ENCODE data around the gene COG3.

Gene COG3

DNA sequence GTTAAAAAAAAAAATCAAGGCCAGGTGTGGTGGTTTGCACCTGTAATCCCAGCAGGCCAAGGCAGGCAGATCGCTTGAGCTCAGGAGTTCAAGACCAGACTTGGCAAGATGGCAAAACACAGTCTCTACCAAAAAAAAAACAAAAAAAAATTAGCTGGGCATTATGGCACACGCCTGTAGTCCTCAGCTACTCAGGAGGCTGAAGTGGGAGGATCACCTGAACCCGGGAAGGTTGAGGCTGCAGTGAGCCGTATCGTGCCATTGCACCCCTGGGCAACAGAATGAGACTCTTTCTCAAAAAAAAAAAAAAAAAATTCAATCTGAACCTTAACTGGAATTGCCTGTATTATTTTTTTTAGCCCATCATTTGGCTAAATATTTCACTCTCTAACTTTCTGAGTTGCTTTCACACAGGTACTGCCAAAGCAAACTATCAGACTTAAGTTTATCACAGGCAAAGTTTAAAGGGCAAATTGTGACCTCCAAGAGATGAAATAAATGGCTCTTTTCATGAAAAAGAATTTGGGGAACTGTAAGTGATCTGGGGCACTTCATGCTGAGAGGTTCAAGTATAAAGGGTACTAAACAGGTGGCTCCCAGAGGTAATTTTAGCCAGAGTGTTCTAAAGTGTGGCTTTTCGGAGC lies 31.9 kb upstream of the COG3 start:
- no peak overlapping the region for H3K4me3 ChIP-seq (ENCODE audit: low read length)
- no peak for DNase-seq (ENCODE audit: low read depth)
- TF ChIP-seq, protein P1, sequence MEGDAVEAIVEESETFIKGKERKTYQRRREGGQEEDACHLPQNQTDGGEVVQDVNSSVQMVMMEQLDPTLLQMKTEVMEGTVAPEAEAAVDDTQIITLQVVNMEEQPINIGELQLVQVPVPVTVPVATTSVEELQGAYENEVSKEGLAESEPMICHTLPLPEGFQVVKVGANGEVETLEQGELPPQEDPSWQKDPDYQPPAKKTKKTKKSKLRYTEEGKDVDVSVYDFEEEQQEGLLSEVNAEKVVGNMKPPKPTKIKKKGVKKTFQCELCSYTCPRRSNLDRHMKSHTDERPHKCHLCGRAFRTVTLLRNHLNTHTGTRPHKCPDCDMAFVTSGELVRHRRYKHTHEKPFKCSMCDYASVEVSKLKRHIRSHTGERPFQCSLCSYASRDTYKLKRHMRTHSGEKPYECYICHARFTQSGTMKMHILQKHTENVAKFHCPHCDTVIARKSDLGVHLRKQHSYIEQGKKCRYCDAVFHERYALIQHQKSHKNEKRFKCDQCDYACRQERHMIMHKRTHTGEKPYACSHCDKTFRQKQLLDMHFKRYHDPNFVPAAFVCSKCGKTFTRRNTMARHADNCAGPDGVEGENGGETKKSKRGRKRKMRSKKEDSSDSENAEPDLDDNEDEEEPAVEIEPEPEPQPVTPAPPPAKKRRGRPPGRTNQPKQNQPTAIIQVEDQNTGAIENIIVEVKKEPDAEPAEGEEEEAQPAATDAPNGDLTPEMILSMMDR (conservative IDR thresholded peaks at IDR 0.05; ENCODE audit: low read depth, low read length), result no peak

DNA sequence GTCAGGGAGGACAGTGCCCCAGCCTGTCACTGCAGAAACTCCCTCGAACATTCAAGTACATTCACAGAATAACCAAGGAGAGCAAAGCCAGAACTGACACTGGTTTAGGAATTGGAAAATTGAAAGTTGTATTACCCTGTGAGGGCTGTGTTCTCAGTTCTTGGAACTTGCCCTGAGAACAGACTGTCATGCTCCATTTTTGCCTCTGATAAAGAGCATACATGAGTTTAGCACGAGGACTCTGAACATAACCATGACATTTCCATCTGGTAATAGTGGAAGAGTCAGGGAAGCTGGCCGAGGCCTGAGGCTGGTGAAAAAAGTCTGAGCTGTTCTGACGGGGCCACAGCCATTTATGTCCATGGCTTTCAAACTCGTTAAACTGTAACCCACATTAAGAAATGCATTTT lies 31.4 kb upstream of the COG3 start:
- DNase-seq (ENCODE audit: low read depth), result no peak
- TF ChIP-seq, protein P1 (conservative IDR thresholded peaks at IDR 0.05; ENCODE audit: low read depth, low read length), result no peak
- no peak overlapping the region for H3K4me3 ChIP-seq (ENCODE audit: low read length)

DNA sequence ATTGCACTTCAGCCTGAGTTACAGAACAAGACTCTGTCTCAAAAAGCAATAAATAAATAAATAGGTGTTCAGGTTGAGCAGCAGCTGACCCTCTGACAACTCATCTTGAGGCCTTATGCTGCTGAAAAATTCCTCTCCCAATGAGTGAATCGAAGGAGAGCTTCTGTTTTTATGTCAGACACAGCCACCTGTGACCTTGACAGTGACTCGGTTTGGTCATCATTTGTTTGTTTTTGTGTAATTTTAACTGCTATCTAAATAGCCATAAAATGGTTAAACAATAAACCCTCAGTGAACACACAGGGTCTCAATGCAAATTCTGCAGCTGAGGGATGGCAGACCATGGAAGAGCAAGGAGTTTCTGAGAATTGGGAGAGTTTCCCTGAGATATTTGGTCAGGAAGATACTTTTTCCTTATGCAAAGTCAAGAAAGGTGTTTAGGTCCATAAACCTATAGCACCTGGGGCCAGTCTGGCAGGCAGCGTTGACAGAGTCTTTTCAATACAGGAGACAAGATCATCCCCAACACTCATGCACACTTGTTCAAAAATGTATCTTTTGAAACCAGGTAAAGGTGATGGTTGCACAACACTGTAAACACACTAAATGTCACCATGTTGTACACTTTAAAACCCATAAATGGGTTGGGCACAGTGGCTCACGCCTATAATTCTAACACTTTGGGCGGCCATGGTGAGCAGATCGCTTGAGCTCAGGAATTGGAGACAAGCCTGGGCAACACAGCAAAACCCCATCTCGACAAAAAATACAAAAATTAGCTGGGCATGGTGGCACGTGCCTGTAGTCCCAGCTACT lies 30.0 kb upstream of the COG3 start:
- no peak for DNase-seq (ENCODE audit: low read depth)
- TF ChIP-seq, protein P1 (conservative IDR thresholded peaks at IDR 0.05; ENCODE audit: low read depth, low read length), result no peak
- H3K4me3 ChIP-seq (ENCODE audit: low read length), result no peak overlapping the region

DNA sequence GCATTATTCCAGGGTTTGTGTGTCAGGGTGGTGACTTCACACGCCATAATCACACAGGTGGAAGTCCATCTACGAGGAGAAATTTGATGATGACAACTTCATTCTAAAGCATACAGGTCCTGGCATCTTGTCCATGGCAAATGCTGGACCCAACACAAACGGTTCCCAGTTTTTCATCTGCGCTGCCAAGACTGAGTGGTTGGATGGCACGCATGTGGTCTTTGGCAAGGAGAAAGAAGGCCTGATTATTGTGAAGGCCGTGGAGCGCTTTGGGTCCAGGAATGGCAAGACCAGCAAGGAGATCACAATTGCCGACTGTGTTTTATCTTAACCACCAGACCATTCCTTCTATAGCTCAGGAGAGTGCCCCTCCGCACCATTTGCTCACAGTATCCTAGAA lies 28.4 kb upstream of the COG3 start:
- DNase-seq (ENCODE audit: low read depth), result no peak
- no peak overlapping the region for H3K4me3 ChIP-seq (ENCODE audit: low read length)
- TF ChIP-seq, protein P1 (conservative IDR thresholded peaks at IDR 0.05; ENCODE audit: low read depth, low read length), result no peak

DNA sequence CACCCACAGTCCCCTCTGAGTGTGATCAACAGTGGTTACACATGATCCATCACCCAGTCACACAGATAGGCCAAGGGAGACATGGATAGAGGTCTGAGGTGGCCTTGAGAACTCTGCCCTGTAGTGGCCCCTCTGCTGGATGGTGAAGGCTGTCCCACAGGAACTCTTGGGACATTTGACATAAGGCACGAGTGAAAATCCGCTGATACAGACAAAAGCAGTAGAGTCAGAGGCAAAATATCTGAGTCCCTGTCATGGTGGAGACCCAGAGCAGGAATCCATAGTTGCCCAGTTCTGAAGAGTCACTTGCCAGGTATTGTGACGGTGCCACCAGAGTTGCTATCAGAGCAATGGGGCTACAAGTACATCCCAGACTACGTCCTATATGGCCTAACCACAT lies 27.8 kb upstream of the COG3 start:
- no peak for DNase-seq (ENCODE audit: low read depth)
- TF ChIP-seq, protein P1 (conservative IDR thresholded peaks at IDR 0.05; ENCODE audit: low read depth, low read length), result no peak
- H3K4me3 ChIP-seq (ENCODE audit: low read length), result no peak overlapping the region

DNA sequence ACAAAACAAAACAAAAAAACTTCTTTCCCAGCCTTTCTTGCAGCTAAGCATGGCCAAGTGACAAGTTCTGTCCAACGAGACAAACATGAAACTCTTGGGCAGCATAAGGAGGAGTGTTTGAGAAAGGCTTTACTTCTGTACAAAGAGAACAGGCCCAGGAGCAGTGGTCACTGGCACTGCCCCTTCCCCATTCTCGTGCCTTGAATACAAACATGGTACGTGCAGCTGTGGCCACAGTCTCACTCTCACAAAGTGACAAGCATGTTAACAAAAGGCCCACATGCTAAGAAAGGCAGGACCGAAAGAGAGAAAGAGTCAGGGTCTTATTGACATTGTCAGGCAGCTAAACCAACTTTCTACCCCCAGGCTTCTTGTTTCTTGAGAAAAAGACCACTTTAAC lies 26.8 kb upstream of the COG3 start:
- H3K4me3 ChIP-seq (ENCODE audit: low read length), result no peak overlapping the region
- DNase-seq (ENCODE audit: low read depth), result no peak
- TF ChIP-seq, protein P1 (conservative IDR thresholded peaks at IDR 0.05; ENCODE audit: low read depth, low read length), result no peak

DNA sequence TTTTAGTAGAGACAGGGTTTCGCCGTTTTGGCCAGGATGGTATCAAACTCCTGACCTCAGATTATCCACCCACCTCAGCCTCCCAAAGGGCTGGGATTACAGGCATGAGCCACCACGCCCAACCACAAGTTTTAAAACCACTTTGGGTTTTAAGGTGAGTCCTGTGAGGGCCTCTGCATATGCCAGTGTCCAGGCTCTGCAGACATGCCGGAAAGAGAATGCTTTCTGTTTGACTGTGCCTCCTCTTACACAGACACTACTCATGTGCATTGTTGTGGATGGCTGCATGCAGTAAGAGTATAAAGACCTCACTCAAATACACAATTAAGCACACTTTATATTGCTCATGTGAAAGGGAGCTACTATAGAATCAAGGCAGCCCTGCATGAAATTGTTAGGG lies 25.7 kb upstream of the COG3 start:
- DNase-seq (ENCODE audit: low read depth), result no peak
- no peak overlapping the region for H3K4me3 ChIP-seq (ENCODE audit: low read length)
- TF ChIP-seq, protein P1 (conservative IDR thresholded peaks at IDR 0.05; ENCODE audit: low read depth, low read length), result no peak

Measured in retinal pigment epithelial cell (primary cell).